ENCODE results near the gene RGL3.
"Not testable (repeated sequence)": the region's sequence is repeated elsewhere in the genome, so short reads cannot be mapped to it uniquely, and the experiment has no call there.

The RGL3 gene

GRCh38 chr19:11416346-11417052 is 2.6 kb downstream of the RGL3 start:
- no peak for DNase-seq

- no peak for DNase-seq
These were observed 4.6 kb downstream of the RGL3 start for GRCh38 chr19:11414544-11414943.

DNA sequence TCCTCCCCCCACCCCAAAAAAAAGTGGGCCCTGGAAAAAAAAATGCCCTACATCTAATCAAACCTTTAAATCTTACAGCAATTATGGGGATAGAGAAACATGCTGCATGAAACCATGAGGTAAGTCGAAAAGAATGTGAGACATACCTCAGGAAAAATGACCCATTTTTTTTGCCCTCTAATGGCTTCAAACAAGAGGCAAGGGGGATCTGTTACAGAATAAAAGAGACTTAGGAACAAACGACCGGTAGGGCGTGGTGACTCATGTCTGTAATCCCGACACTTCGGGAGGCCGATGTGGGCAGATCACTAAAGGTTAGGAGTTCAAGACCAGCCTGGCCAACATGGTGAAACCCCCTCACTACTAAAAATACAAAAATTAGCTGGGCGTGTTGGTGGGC is 8.4 kb downstream of the RGL3 start:
- no peak for DNase-seq

DNA sequence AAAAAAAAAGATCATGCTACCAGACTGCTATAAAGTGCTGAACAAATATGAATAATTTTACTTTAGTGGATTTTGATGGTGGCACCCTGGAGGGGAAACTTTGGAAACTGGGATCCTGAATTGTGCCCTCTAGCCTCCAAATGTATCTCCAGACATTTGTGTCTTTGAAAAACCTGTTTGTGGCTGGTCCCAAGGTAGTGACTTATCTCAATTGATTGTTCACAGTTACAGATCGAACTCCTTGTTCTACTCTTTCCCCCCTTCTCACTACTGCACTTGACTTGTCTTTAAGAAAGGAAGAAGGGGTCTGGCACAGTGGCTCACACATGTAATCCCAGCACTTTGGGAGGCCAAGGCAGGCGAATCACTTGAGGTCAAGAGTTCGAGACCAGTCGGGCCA is 10.5 kb downstream of the RGL3 start:
- no peak for DNase-seq

GRCh38 chr19:11406703-11407236 is 12.3 kb downstream of the RGL3 start:
- DNase-seq = not testable (repeated sequence)

GRCh38 chr19:11405846-11406643 is 13.1 kb downstream of the RGL3 start:
- DNase-seq = no peak

DNA sequence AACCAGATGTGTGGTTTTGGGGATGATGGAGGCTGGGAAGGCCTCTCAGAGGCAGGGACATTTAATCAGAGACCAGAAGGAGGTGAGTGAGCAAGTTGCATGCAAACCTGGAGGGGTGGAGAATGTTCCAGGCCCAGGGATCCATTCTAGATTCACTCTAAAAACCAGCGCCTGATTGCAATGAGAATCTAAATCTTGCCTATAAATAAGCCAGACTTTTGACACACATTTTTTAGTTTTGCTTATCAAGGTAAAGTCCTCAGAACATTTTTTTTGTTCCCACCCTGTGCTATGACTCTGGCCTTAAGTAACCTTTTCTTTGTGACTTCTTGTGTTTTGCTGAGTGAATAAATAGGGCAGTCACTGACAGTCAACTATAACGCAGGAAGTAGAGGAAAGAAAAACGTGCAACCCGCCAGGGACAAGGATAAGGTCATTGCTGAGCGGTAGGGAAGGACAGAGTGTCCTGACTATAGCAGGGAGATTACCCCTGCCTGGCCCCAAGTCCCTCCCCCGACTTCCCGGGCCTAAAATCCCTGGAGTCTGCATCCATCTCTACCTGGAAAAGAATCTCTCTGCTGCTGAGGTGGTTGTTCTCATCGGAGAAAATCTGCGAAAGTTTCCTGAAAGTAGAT is 14.4 kb downstream of the RGL3 start:
- no peak for DNase-seq

DNA sequence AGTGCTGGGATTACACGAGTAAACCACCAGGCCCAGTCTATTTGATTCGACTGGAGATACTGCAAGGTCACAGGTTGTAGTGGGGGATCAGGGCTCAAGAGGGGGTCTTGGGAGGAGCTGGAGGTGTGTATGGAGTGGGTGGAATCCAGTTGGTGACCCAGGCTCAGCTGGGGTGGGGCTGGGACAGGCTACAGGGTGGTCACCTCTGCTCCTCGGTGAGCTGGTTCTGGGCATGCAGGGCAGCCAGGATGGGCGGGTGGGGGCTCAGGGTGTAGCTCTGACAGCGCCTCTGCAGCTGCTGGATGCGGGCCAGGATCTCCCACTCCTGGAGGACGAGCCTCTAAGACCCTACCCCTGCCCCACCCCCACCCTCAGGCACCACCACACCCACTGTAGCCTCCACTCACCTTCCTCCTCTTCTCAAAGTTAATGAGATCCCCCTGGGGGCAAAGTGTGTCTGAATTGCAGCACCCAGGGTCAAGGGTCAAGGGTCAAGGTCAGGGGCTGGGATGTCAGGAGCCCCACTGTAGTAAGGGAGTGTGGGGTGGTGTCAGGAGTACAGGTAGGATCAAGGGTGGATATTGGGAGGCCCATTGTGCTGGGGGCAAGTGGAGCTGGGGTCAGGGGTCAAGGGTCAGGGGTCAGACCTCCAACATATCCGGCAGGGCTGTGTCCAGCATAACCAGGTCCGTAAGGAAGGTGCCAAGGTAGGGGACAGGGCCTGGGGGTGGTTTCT is 17.1 kb downstream of the RGL3 start:
- no peak for DNase-seq

GRCh38 chr19:11400798-11401197 is 18.3 kb downstream of the RGL3 start:
- DNase-seq = no peak

- no peak for DNase-seq
These were observed 19.4 kb downstream of the RGL3 start for GRCh38 chr19:11399667-11400066.

- DNase-seq = no peak
These were observed 22.0 kb downstream of the RGL3 start for GRCh38 chr19:11397089-11397610.

DNA sequence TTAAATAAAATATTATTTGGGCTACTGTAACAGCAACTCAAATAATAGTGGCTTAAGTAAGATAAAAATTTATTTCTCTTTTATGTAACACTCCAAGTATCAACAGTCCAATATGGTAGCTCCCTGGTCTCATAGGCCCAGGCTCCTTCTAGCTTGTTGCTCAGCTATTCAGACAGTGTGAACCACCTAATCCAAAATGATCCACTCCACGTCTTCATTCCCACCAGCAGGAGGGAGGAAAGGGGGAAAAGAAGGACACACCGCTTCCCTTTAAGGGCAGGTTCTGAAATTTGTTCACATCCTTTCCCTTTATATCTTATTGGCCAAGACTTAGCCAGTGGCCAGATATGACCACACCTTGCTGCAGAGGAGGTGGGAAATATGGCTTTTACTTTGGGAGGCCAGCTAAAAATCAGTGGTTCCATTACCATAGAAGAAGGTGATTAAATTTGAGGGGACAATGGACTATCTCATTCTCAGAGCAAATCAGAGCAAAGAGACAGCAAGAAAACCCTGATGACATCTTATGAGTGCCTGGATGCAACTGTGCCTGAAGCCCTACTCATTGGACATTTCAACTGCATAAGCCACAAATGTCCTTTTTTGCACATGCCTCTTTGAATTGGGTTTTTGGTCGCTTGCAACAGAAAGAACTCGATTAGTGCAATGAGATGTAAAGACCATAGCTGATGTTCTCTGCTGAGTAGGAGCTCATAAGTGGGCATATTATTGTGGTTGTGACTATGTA is 28.0 kb downstream of the RGL3 start:
- DNase-seq = no peak

- DNase-seq = no peak
These were observed 28.8 kb downstream of the RGL3 start for GRCh38 chr19:11390359-11390758.

DNA sequence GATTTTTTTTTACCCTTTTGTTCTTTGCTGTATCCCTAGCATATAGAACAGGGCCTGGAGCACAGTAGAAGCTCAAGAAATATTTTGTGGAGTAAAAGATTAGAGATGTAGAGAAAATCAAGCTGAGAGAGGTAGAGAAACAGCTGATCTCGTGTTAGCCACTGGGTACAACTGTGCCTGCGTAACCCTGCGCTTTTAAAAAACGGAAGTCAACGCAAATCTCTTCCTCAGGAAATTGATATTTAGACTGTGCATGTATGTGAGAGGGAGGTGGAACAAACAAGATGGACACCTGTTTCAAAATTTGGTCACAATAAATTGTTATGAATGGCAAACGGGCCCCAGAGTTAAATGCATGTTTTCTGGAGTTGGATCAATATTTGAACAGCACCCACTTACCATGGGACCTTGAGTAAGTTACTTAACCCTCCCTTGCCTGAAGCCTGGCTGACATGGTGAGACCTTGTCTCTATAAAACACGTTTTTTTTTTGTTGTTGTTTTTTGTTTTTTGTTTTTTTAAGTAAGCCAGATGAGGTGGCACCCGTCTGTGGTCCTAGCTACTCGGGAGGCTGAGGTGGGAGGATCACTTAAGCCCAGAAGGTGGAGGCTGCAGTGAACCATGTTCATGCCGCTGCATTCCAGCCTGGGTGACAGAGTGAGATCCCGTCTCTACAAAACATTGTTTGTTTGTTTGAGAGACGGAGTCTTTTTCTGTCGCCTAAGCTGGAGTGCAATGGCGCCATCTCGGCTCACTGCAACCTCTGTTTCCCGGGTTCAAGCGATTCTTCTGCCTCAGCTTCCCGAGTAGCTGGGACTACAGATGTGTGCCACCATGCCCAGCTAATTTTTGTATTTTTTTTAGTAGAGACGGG is 31.7 kb downstream of the RGL3 start:
- DNase-seq = no peak

GRCh38 chr19:11384778-11385129 is 34.4 kb downstream of the RGL3 start:
- DNase-seq = no peak

- DNase-seq = no peak
These were observed 35.4 kb downstream of the RGL3 start for GRCh38 chr19:11383706-11384048.

DNA sequence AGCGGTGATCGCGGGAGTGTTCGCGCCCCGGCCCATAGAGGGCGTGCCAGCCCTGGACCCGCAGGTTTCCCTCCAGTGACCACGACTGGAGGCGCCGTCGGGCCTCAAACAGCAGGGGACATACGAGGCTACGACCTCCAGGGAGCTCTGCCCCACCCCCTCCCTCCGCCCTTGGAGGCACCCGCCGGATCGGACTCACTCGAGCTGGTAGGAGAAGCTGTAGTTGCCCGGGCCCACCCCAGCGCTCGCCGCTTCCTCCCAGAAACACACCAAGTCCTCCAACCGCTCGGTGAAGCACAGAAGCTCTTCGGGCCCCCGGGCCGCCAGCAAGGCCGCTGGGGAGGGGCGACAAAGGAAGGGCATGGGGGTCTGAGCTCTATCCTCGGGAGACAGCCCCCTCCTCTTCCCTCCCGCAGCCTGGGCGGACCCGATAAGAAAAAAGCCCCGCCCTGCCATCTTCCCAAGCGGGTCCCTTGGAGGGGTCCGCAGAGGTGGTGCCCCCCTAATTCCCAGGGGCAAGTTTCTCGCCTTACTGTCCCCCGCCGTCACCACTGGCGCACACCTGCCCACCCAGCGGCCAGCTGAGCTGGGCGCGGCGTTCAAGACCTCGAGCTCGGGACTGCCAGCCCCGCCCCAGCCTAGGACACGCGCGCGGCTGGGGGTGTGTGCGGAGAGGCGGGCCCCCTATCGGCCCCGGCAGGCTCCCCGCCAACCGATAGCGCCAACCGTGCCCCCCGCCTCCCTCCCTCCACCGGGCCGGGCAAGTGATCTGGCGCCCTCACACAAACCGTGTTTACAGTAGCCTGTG is 36.0 kb downstream of the RGL3 start:
- DNase-seq = no peak

- peak; percentile 84 for DNase-seq
These were observed 38.2 kb downstream of the RGL3 start for GRCh38 chr19:11380653-11381537.

- no peak for DNase-seq
These were observed 39.2 kb downstream of the RGL3 start for GRCh38 chr19:11379857-11380350.

Data from NCI-H187 treated with DMSO at 0.1 percent for 48 hours (cell line).